Effector CD4-positive, alpha-beta T cell (primary cell): ENCODE results near the gene ALOX5AP.
A peak's percentile ranks its signal among the peaks of the same experiment; 100 is the strongest.

Experiments
- DNase-seq: peaks from one replicate; pipeline ENCODE4 v3.0.0-alpha.2; 2020
- total RNA-seq: gene quantifications from one replicate; lab custom pipeline; 2026; lab: John Stamatoyannopoulos, UW

The ALOX5AP gene
- total RNA-seq, result 8.3 reads per million, percentile 28 among the genes with 10 or more reads in this experiment

DNA sequence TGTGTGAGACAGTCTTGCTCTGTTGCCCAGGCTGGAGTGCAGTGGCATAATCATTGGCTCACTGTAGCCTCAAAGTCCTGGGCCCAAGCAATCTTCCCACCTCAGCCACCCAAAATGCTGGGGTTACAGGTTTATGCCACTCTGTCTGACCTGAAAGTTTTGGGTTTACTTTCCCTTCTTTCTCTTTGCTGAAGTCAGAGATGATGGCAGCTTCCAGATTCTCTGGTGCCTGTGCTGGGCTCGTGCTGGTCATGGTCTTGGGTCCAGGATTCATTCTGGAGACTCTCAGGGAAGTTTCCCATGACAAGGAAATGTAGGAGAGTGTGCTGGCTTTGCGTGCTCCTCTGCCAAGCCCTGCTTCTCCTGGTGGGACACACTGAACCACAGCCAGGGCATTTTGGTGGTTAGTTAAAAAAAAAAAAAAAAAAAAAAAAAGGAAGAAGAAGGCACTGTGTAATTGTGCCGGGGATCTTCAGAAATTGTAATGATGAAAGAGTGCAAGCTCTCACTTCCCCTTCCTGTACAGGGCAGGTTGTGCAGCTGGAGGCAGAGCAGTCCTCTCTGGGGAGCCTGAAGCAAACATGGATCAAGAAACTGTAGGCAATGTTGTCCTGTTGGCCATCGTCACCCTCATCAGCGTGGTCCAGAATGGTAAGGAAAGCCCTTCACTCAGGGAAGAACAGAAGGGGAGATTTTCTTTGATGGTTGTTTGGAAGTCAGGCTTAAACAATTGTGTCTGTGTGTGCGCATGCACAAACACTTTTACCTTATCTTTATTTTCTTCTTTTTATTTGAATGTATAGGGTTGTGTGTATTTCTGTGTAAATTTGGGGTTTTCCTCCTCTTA lies at the start of gene ALOX5AP:
Gene ALOX5AP (plus strand): TSS at position 519 of the 847 bp plus-strand sequence. CDS start 63 bp downstream, at position 582.
- DNase-seq, result peak; percentile 17

DNA sequence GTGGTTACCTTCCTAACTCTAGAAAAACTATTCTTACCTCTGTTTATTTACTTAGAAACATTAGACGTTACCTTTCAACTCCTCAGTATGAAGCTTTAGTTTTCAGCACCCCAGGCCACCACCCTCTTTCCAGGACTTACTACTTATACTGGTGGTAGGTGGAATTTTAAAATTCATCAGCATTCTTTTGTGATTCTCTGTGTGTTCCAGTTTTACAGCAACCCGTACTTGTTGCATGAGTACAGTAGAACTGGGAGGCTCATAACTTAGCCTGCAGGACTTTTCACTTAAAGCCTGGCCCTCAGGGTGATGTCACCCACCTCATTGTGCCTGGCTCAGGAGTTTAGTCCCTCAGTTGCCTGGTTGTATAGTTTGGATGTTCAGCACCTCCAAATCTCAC lies 49.4 kb upstream of the ALOX5AP start:
- DNase-seq, result no peak

DNA sequence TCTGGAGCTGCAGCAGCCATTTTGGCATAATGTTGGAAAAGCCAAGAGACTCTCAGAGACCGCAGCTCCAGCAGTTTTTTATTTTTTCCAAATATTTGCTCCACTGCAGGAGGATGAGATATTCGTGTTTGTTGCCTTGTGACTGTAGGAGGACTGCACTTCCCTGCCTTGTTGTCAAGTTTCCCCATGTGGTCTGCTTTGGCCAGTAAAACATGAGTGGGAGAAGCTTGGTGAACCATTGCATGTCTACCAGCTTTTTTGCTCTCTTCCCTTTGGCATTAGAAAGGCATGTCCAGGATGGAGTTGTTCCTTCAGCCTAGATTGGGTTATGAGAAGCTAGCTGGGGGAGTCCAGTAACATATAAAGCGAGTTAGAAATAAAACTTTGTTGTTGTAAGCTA lies 47.7 kb upstream of the ALOX5AP start:
- DNase-seq, result no peak

DNA sequence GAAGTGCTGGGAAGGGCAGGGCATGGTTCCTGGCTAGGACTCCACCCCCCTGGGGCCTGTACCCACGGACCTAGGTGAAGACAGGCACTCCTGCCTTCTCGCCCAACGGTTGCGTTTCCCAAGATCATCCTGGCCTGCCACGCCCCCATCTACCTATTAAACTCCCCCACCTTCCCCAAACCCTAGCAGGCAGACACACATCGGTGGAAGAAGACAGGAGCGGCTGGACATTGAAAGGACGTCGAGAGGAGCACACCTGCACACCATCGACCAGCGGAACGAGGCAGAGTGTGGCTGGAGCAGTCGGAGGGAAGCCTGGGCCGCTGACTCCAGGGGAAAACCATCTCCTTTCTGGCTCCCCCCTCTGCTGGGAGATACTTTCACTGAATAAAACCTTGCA lies 45.6 kb upstream of the ALOX5AP start:
- no peak for DNase-seq

DNA sequence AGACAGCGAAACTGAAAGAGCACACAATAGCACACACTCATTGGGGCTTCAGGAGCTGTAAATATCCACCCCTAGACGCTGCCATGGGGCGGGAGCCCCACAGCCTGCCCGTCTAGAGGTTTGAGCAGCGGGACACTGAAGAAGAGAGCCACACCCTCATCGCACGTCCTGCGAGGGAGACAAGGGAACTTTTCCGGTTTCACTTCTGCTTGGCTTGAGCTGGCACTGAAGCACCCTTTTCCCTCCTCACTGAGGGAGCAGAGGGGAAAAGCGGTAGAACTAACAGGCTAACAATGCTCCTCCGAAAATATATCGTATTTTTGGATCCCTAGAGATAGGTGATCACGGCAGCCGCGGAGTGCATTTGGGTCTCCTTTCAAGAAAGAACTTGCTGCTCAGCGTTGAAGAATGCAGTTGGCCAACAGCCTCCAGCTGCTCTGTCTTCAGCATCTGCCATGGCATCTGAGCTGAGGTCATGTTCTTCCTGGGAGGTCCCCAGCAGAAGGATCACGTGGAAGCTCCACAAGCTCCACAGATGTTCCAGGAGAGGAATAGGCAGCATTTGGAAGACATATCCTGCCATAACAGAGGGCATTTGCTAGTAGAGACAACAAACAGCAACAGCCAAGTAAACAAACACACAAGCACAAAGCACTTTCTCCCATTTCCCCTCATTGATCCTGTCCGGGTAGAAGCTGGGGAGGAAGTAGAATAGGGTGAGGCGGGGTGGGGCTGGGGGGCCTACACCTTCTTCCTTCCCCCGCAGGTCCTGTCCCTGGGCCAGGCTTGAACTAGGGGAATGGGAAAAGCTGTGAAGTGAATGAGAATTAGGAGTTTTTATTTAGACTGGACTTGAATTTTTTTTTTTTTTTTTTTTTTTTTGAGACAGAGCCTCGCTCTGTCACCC lies 44.8 kb upstream of the ALOX5AP start:
- DNase-seq, result no peak

DNA sequence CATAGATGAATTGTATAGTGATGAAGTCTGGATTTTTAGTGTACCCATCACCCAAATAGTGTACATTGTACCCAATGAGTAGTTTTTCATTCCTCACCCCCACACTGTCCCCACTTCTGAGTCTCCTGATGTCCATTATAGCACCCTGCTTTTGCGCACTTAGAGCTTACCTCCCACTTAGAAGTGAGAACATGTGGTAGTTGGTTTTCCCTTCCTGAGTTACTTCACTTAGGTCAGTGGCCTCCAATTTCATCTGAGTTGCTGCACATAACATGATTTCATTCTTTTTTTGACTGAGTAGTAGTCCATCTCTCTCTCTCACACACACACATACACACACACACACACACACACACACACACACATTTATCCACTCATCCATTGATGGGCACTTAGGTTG lies 43.2 kb upstream of the ALOX5AP start:
- no peak for DNase-seq

DNA sequence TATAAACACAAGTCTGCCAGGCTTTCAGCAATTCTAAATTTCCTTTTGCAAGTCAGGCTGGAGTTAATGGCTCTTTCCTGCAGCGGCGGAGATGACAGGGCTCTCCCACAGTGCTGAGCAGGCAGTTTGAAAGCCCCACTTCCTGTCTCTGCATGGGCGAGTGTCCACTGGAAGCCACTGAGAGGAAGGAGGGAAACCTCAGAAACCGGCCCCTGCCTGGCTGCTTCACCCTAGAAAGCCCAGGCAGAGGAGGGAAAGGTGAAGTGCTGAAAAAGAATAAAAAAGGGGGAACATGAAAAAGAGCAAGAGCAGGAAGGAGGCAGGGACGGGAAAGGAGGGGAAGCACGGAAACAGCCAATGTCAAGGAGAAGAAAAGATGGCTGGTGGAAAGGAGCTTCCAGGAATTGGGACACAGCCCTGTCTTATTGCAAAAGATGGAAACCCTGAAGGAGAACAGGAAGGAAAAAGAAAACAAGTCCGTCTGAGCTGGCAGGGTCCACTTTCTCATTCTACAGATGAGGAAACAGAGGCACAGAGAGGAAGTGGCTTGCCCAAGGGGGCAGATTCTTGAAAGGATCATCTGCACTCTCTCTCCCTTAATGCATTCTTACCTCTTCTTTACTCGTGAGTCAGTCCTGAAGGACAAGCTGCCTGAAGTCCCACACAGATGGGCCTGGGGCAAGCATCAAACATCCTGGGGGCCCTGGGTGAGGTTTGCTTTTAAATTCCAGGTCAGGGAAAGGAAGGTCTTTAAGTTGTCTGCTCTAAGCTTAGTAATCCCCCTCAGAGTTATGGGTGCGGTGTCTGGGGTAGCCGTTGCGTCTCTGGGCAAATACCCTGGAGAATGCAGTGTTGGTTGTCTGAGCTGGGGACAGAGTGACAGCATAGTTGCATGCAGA lies 38.8 kb upstream of the ALOX5AP start:
- DNase-seq, result no peak

DNA sequence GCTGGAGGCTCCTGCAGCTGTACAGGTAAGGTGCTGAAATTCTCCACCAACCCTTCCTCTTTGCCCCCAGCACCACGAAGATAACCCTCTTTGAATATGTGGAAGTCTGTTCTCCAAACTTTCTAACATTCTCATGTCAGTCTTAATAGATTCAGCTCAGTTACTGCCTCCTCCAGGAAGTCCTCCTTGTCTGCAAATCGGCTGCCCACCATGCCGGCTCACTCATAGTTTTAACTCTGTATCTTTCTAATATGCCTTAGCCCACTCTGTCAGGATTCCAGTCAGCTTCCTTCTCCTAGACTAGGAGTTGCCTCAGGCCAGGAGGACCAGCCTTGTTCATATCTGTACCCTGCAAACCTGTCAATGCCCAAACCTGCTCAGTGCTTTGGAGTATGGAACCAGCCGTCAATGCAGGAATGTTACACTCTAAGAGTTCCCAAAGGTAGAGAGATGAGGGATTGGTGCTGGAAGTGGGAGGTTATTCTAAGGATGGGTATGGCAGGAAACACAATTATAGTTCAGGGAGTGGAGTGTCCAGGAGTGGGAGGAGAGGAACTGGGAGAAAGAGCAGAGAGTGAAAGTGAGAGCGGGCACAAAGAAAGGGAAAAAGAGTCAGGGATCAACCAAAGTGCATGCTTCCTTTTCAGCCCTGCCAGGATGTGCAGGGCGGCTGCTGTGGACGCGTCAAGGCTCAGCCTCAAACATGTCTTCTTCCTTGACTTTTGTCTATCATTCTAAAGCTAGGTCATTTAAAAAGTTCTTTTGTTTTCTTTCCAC lies 38.0 kb upstream of the ALOX5AP start:
- no peak for DNase-seq

DNA sequence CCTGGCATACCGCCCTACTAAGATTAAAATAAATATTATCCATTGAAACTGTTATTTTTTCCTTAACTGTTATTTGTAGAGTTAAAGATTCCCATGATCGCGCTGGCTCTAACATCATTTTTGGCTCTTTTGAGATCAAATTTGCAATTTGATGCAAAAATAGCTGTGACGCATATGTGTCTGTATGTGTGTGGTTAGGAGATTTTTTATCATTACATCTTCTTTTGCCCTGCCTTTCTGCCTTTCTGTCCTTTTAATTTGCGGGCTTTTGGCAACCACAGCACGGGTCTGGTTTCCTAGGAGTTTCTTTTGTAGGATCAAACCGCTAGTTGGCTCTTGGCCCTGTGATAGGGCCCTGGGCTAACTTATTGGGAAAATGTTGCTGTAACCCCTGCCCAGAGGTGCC lies 37.3 kb upstream of the ALOX5AP start:
- DNase-seq, result no peak

DNA sequence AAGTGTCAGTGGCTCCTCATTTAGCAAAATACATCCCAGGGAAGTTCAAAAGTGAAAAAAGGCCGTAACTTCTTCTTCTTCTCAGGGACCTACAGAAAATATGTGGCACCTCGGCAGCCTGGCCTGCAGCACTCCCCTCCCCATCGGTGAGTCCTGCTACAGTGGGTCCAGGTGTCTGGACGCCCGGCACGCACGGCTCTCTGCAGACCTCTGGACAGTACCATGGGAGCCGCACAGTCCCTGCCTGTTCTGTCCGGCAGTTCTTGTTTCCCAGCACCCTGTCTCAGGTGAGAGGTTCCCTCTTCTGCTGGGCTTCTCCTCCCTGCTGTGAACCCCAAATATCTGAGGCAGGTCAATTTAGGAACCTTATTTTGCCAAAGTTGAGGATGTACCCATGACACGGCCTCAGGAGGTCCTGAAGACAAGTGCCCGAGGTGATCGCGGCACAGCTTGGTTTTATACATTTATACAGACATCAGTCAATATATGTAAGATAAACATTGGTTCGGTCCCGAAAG lies 36.8 kb upstream of the ALOX5AP start:
- no peak for DNase-seq

DNA sequence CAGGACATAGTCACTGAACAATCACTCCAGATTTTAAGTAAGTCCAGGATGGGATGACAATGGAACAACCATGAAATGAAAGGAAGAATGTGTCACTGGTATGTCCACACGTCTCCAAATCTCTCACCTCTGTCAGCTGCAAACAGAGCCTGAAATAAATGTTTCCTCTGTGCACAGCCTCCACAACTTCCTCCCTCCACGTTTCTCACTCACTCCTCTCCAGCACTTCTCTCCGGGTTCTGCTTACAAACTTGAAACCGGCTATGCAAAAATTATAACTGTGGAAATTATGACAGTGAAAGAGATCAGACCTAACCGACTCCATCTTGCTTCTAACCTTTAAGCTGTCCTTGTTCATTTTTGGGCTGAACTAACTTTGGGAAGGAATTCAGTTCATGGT lies 35.0 kb upstream of the ALOX5AP start:
- no peak for DNase-seq

DNA sequence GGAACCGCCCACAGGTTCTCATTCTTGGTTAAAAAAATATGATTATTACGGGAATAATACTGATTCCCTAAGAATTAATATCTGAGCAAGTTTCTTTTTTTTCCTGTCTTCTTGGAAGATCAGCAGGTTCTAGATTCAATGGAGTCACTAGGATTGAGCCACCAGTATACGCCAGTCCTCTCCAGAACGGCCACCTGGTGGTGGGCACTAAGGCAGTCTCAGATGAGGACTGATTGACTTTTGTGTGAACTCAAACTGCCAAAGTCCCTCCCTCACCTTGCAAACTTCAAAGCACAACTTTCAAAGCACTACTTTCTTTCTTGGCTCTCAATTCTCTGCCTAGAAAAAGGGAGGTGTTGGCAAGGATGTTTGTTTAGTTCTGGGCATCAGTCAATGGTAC lies 33.3 kb upstream of the ALOX5AP start:
- no peak for DNase-seq

DNA sequence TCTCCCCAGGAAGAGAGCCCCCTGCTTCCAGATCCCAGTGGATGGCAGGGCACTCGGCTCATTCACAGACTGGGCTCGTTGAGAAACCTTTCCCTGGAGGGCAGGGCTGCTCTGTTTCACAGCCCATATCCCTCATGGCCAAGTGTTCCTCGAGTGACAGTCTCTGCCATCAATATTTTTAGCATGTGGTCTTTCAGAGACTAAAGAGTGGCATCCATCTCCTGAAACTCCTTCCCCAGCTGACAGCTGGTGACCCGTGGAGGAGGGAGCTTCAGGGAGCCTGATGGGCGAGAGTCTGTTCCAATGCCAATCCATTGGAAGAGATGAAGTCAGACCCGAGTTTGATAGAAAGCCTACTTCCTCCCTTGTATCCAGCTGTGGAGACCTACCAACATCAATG lies 30.7 kb upstream of the ALOX5AP start:
- no peak for DNase-seq

DNA sequence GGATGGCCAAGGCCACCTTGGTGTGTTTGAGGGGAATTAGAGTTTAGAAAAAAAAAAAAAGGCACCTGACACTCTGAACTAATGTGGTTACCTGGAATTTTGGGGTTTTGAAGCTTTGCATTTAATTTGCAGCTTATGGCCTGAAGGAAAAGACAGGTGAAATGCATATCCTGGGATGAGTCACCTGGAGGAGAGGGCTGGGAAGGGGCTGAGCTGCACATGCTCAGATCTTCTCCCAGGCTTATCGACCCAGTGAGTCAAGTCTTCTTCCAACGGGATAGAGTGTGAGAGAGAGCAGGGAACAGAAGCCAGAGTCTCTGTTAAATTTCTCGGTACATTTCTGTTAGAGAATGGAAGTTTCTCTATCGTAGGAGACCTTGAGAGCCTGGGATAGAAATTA lies 29.7 kb upstream of the ALOX5AP start:
- DNase-seq, result no peak

DNA sequence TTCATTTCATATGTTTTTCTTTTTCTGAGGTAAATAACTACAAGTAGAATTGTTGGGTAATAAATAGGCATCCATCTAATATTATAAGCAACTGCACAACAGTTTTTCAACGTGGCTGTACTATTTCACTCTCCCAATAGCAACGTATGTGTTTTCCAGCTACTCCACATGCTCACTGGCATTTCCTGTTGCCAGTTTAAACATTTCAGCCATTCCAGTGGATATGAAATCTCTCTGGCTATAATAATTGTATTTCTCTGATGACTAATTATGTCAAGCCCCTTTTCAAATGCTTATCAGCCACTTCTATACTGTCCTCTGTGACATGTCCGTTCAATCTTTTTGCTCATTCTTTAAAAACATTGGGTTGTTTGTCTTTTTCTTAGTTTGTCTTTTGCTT lies 26.8 kb upstream of the ALOX5AP start:
- no peak for DNase-seq

DNA sequence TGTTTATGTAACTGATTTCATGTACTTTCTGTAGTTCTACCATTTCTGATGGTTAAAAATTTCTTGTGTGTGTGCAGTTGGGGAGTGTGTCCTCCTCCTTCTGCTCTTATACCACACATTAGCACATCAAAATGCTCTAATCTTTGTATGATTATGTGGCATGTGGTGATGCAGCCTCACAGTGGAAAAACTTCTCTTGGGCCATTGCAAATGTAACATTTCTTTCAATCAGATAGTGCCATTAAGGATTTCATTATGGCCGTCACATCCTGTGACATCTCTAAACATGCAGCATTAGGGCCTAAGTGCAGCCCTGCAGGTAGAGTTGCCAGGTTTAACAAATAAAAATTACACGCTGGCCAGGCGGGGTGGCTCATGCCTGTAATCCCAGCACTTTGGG lies 24.9 kb upstream of the ALOX5AP start:
- no peak for DNase-seq

DNA sequence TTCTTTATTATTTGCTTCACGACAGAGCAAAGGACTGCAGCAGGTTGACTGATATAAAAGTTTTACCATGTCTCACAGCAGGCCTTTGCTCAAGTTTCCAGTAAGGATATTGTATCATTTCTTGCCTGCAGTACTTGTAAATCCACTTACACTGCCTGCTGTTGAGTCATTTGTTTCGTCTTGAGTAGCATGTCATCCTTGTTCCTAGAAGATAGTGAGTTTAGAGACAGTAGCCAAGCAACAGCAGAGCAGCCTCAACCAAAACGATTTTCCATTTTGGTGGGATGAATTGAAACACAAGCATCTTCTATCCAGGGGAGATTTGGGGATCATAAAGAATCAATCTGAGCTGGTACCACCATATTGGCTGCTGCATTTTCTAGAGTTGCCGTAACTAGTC lies 24.0 kb upstream of the ALOX5AP start:
- DNase-seq, result no peak

DNA sequence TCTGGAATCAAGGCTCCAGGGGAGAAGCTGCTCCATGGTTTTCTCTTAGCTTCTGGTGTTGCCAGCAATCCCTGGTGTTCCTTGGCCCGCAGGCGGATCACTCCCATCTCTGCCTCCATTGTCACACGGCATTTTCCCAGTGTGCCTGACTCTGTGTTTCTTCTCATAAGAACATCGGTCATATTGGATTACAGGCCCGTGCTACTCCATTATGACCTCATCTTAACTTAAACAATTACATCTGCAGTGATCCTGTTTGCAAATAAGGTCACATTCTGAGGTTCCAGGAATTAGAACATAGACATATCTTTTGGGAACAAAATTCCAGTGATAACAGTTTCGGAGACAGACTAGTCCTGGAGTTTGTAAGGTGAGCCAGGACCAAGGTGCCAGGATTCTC lies 23.5 kb upstream of the ALOX5AP start:
- DNase-seq, result no peak

DNA sequence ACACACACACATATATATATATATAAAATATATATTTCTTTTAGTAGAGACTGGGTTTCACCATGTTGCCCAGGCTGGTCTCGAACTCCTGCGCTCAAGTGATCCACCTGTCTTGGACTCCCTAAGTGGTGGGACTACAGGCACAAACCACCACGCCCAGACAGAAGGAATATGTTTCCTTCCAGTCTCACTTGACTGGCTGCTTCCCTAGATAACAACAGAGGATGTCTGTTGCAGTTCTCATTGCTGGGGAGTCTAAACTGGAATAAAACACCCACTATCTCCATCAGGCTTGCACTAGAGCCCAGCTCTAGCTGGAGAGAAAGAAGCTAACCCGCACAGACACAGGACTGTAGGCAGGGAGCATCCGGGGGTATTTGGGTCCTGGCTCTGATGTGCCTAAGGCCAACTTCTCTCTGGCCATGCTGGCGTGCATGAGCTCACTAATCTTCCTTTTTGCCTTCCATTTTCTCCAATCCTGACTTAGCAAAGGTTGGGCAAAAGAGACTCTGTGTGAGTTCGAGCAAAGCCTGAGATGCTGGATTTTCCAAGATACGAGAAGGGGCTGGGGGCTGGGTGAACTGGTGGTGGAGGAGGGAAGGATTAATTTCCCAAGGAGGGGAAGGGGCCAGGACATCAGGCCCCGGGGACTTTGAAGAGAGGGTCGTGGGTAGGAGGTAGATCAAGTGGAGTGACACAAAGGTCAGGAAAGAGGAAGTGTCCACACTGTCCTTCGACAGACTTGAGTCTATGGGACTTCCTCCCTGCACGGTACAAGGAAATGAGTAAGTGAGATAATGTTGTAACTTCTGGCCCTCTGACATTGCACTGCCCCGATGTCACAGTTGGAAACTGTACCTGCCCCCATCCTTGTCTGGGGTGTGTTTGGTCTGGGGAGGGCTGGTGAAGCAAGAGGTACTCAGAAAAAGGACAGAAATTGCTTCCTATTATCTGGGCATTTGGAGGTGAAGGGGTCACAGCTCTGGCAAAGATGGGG lies 22.5 kb upstream of the ALOX5AP start:
- no peak for DNase-seq

DNA sequence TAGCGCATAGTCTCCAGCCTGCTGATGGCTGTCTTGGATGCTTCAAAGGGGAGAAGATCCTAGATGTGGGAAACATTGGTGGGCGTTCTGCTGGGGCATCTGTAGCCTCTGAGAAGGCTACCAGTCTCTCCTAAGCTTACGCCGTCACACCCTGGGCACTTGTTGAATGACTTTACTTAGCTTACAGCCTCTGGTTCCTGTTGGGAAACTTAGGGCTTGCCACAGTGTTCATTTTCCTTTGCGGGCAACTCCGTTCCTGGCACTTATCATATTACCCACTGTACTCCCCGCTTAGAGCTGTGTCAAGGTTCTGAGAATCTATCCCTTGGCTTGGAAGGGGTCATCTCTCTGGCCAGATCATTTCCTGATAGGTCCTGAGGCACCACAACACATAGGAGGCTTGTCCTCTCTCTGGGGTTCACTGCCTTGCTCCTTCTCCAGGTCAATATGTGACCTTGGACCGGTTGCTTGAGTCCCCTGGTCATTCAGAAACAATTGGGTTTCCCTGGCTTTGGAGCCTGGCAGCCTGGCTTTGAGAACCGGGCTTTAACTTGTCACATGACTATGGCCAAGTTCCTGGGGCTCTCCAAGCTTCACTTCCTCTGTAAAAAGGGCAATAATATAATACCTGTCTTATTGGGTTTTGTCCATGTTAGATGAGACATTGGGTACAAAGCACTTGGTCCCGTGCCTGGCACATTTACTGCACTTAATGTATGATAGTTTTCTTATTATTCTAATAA lies 20.5 kb upstream of the ALOX5AP start:
- no peak for DNase-seq
